GM23248 (cell line): Measurements from ENCODE around the gene MAN2B2. TPM values are rescaled to one million over a fixed set of nuclear protein-coding genes. Genes with fewer than 3 reads are reported as not detected.
A peak's percentile ranks its signal among the peaks of the same experiment; 100 is the strongest.

Experiments
- DNase-seq: peaks from one replicate; pipeline ENCODE4 v3.0.0-alpha.2; 2015
- H2AFZ ChIP-seq: fragments of 200-600 bp; sonication (generic); 2 replicates; pipeline ENCODE4 v1.6.1; 2016; ENCODE audit warnings: antibody characterized with exemption
- H3F3A ChIP-seq: fragments of 200-600 bp; sonication (generic); 2 replicates; pipeline ENCODE4 v1.6.1; 2016; ENCODE audit warnings: mild to moderate bottlenecking, antibody characterized with exemption, mixed run types; ENCODE audit not compliant: insufficient read depth
- H3K27ac ChIP-seq: fragments of 200-600 bp; sonication (generic); 2 replicates; pipeline ENCODE4 v1.5.1; 2016; ENCODE audit warnings: mild to moderate bottlenecking
- H3K27me3 ChIP-seq: fragments of 200-600 bp; sonication (generic); replicated peaks from 2 replicates; pipeline ENCODE4 v1.6.1; 2016; ENCODE audit warnings: mild to moderate bottlenecking; ENCODE audit not compliant: insufficient read depth
- H3K36me3 ChIP-seq: fragments of 200-600 bp; sonication (generic); 2 replicates; pipeline ENCODE4 v1.6.1; 2016; ENCODE audit warnings: low read depth, mild to moderate bottlenecking
- H3K4me1 ChIP-seq: fragments of 200-600 bp; sonication (generic); 2 replicates; pipeline ENCODE4 v1.6.1; 2016; ENCODE audit warnings: mild to moderate bottlenecking; ENCODE audit not compliant: insufficient read depth
- H3K4me2 ChIP-seq: fragments of 200-600 bp; sonication (generic); one replicate; pipeline ENCODE4 v1.6.1; 2016; ENCODE audit warnings: mild to moderate bottlenecking; ENCODE audit not compliant: unreplicated experiment
- H3K4me3 ChIP-seq: fragments of 200-600 bp; sonication (generic); 2 replicates; pipeline ENCODE4 v1.5.1; 2016; ENCODE audit warnings: mild to moderate bottlenecking
- H3K79me2 ChIP-seq: fragments of 200-600 bp; sonication (generic); 2 replicates; pipeline ENCODE4 v1.6.1; 2016; ENCODE audit warnings: mild to moderate bottlenecking; ENCODE audit not compliant: insufficient read depth
- H3K9ac ChIP-seq: fragments of 200-600 bp; sonication (generic); 2 replicates; pipeline ENCODE4 v1.6.1; 2016; ENCODE audit warnings: mild to moderate bottlenecking
- H3K9me2 ChIP-seq: fragments of 200-600 bp; sonication (generic); 2 replicates; pipeline ENCODE4 v1.6.1; 2016; ENCODE audit warnings: mixed run types, mild to moderate bottlenecking, moderate library complexity; ENCODE audit not compliant: insufficient read depth
- H3K9me3 ChIP-seq: fragments of 200-600 bp; sonication (generic); one replicate; pipeline ENCODE4 v1.6.1; 2017; ENCODE audit warnings: low read depth
- H4K20me1 ChIP-seq: fragments of 200-600 bp; sonication (generic); 2 replicates; pipeline ENCODE4 v1.6.0; 2016; ENCODE audit not compliant: insufficient read depth
- EZH2 ChIP-seq: fragments of 200-600 bp; sonication (generic); IDR thresholded peaks from 2 replicates; pipeline ENCODE4 v1.6.1; 2018; ENCODE audit warnings: antibody characterized with exemption, mild to moderate bottlenecking; ENCODE audit not compliant: insufficient read depth, poor library complexity, severe bottlenecking
- EZH2phosphoT487 ChIP-seq: fragments of 200-600 bp; sonication (generic); IDR thresholded peaks from 2 replicates; pipeline ENCODE4 v1.6.1; 2018; ENCODE audit warnings: antibody characterized with exemption, moderate library complexity, mild to moderate bottlenecking, low read depth; ENCODE audit not compliant: insufficient read depth
- WGBS, 2 experiments: methylation state at CpG; one replicate each; pipeline ENCODE4 v1.1.6; 2015 to 2017; ENCODE audit warnings: low lambda C conversion rate in 2 of 2, low coverage in 1 of 2; ENCODE audit errors: missing lambda C conversion rate in 2 of 2; 5-methylcytosine and 5-hydroxymethylcytosine counted together
- in situ Hi-C: fragments of 300-500 bp; cut with MboI; formaldehyde crosslinking; loops from 2 replicates; pipeline ENCODE4 v1.15.0; 2020
- polyA plus RNA-seq: library from polyadenylated mRNA; unstranded; fragments of >200 nt; fragmentation: Nextera tagmentation; extraction: Ambion mirVana; gene quantifications from 2 replicates; pipeline ENCODE4 v1.2.1, GENCODE V29; 2016
- total RNA-seq: library from RNA; depleted of rRNA; stranded (reverse); fragments of >200 nt; shearing (Covaris generic); gene quantifications from 2 replicates; pipeline ENCODE4 v1.2.3, GENCODE V29; 2014

MAN2B2 gene
- total and polyA plus RNA-seq, 2 experiments from 2014 or later, result 28.7 to 40.1 TPM

DNA sequence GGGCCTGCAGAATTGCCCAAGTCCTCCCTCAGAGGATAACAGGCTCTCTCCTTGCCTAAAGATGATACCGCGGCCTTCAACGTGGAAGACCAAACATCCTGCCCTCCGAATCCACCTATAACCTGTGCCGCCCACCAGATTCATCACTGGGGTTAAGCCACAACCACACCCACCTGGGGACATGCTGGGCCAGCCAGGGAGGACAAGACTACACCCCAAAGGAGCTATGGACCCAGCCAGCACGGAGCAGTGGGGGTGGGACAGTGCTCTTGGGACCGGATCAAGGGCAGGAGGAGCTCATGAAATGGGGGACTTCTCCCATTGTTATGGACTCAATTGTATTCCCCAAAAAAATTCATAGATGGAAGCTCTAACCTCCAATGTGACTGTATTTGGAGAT is 6.8 kb upstream of the MAN2B2 start:
- Histone ChIP-seq H3K27me3 (peaks cover 32% of the 10 kb centered on the region), H3K36me3 (no peaks in the 10 kb centered on the region), H3K9me3 (no peaks in the 10 kb centered on the region), H3K9ac (no peak overlapping the region), H2AFZ (no peak overlapping the region), H4K20me1 (no peaks in the 10 kb centered on the region), H3F3A (no peaks in the 10 kb centered on the region), H3K4me1 (no peaks in the 10 kb centered on the region), H3K79me2 (no peaks in the 10 kb centered on the region), H3K27ac (no peak overlapping the region), H3K9me2 (no peaks in the 10 kb centered on the region), H3K4me3 (no peak overlapping the region), H3K4me2 (no peak overlapping the region)
- 71 to 77% methylated on average over 7 of the region's 7 CpGs for WGBS, 2 experiments
- TF ChIP-seq EZH2, result no peak
- TF ChIP-seq EZH2phosphoT487, result no peak
- DNase-seq, result no peak
- in situ Hi-C loops, result no loop called here

DNA sequence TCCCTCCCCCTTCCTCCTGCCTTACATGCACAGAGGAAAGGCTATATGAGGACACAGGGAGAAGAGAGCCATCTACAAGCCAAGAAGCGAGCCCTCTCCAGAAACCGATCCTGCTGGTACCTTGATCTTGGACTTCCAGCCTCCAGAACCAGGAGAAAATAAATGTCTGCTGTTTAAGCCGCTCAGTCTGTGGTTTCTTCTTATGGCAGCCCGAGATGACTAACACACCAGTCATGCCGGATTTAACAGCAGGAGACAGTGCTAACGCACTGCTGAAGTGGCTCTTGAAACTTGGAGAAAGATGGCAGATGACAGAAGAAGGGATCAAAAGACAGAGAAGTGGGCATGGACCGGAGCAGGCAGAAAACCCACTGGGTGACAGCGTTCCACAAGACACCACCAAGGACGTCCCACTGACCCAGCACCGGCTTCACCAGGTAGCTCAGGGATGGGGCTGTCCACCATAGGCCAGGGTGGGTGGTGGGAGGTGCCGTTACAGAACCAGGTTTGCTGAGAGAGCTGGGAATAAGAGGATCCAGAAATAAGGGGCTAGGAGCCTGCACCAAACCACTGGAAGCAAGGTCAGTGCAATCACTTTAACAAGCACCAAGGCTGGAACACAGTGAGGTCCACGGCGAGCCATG is 6.2 kb upstream of the MAN2B2 start:
- in situ Hi-C loops, result no loop called here
- peak; percentile 70 for DNase-seq

DNA sequence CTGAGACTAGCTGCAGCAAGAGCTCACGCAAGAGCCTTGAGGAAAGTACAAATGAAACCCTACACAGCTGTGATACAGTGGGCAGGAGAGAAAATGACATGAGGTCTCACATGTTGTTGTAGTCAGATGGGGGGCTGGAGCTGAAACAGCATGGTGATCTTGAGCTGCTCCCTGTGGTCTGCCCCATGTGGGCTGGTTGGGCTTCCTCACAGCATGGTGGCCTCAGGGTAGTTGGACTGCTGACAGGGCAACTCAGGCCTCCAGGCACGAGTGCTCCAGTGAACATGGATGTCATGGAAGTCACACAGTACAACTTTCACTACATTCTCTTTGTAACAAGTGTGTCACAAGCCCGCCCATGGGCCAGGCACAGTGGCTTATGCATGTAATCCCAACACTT is 3.4 kb upstream of the MAN2B2 start:
- Histone ChIP-seq H3K9me2 (no peaks in the 10 kb centered on the region), H2AFZ (no peak overlapping the region), H3K9me3 (no peaks in the 10 kb centered on the region), H3K36me3 (no peaks in the 10 kb centered on the region), H3K4me2 (no peak overlapping the region), H3K27ac (no peak overlapping the region), H3K79me2 (0 out of 2 replicates have a peak, but pooled peaks cover 5% of the 10 kb centered on the region), H4K20me1 (no peaks in the 10 kb centered on the region), H3K9ac (no peak overlapping the region), H3K4me3 (no peak overlapping the region), H3F3A (no peaks in the 10 kb centered on the region), H3K27me3 (peaks cover 6% of the 10 kb centered on the region; the same call in 1 of the 2 replicates), H3K4me1 (no peaks in the 10 kb centered on the region)
- no peak for DNase-seq
- WGBS, 2 experiments, result 44 to 45% methylated on average over 3 of the region's 3 CpGs
- no peak for TF ChIP-seq EZH2
- no peak for TF ChIP-seq EZH2phosphoT487
- in situ Hi-C loops, result no loop called here

More for the DNA sequence above, 6.2 kb upstream of the MAN2B2 start:
- Histone ChIP-seq H3K9ac (no peak overlapping the region), H3K79me2 (no peaks in the 10 kb centered on the region), H3K4me2 (no peak overlapping the region), H3K27me3 (peaks cover 31% of the 10 kb centered on the region), H3K36me3 (no peaks in the 10 kb centered on the region), H3K27ac (no peak overlapping the region), H2AFZ (no peak overlapping the region), H3K4me3 (no peak overlapping the region), H3K9me2 (no peaks in the 10 kb centered on the region), H4K20me1 (no peaks in the 10 kb centered on the region), H3F3A (no peaks in the 10 kb centered on the region), H3K9me3 (no peaks in the 10 kb centered on the region), H3K4me1 (no peaks in the 10 kb centered on the region)
- 68 to 69% methylated on average over 13 of the region's 13 CpGs for WGBS, 2 experiments
- TF ChIP-seq EZH2phosphoT487, result no peak
- TF ChIP-seq EZH2, result no peak

DNA sequence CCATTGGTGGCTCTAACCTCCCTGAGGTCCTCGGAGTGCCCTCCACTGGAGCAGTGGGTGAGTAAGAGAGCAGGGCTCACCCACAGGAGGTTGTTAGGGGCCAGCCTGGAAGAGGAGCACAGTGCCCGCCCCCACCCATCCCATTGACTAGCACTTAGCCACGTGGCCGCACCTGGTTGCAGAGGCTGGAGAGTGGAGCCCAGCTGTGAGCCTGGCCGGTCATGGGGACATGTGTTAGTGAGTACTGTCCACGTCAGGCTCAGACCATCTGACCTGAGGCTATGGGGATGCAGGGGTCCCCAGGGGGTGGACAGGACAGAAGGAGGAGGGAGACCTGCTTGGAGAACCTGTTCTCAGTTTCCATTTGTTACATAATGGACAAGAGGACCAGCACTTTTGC is 1.4 kb upstream of the MAN2B2 start:
- Histone ChIP-seq H3K9me3 (no peaks in the 10 kb centered on the region), H4K20me1 (no peaks in the 10 kb centered on the region), H3K27me3 (peaks cover 6% of the 10 kb centered on the region; the same call in 1 of the 2 replicates), H3K4me3 (no peak overlapping the region), H3K27ac (no peak overlapping the region), H3K9me2 (no peaks in the 10 kb centered on the region), H3K9ac (no peak overlapping the region), H3F3A (no peaks in the 10 kb centered on the region), H2AFZ (no peak overlapping the region), H3K4me1 (no peaks in the 10 kb centered on the region), H3K36me3 (no peaks in the 10 kb centered on the region), H3K4me2 (no peak overlapping the region), H3K79me2 (0 out of 2 replicates have a peak, but pooled peaks cover 5% of the 10 kb centered on the region)
- no peak for TF ChIP-seq EZH2phosphoT487
- no peak for TF ChIP-seq EZH2
- no peak for DNase-seq
- WGBS, 2 experiments, result 55 to 66% methylated on average over 6 of the region's 6 CpGs
- in situ Hi-C loops, result no loop called here
